Activated T-cell treated with anti-CD3 and anti-CD28 coated beads, Interleukin-2, amount 50 U/mL, for 72 hours (primary cell): ENCODE data around the gene LRRC1. TPM values are rescaled to one million over a fixed set of nuclear protein-coding genes. Genes with fewer than 3 reads are reported as not detected.

Experiments
- ATAC-seq, 2 donors: fragments of 150-1000 bp; cut with Tn5 transposase; replicated peaks in 1 of 2; 2 replicates each; pipeline ENCODE4 v1.10.0; 2021; ENCODE audit warnings: moderate library complexity in 2 of 2, mild to moderate bottlenecking in 1 of 2
- DNase-seq, 2 donors: peaks; one replicate each; pipeline ENCODE4 v3.0.0; 2021 to 2022; ENCODE audit warnings: mixed read lengths in 1 of 2
- H3K27ac Mint-ChIP-seq: one replicate; pipeline ENCODE4 v1.8.0; 2022; ENCODE audit warnings: mild to moderate bottlenecking, moderate library complexity, mixed read lengths
- H3K27me3 Mint-ChIP-seq: one replicate; pipeline ENCODE4 v1.8.0; 2022; ENCODE audit warnings: low read depth, mixed read lengths
- H3K36me3 Mint-ChIP-seq, 2 donors: one replicate each; pipeline ENCODE4 v1.8.0; 2022; ENCODE audit warnings: mixed read lengths in 2 of 2, mild to moderate bottlenecking in 1 of 2; ENCODE audit not compliant: insufficient read depth in 2 of 2
- H3K4me1 Mint-ChIP-seq: one replicate; pipeline ENCODE4 v1.8.0; 2022; ENCODE audit warnings: low read depth, mixed read lengths
- H3K4me3 Mint-ChIP-seq, 2 donors: one replicate each; pipeline ENCODE4 v1.8.0; 2022; ENCODE audit warnings: mild to moderate bottlenecking in 2 of 2, mixed read lengths in 2 of 2, moderate library complexity in 2 of 2
- H3K9me3 Mint-ChIP-seq, 2 donors: one replicate each; pipeline ENCODE4 v1.8.0; 2022; ENCODE audit warnings: mixed read lengths in 2 of 2
- total RNA-seq, 2 donors: library from RNA; stranded (reverse); gene quantifications; one replicate each; pipeline ENCODE4 v1.2.3, GENCODE V29; 2022

LRRC1 gene
- total RNA-seq, 2 donors from 2014 or later, result 3.6 to 4.4 TPM

GRCh38 chr6:53847796-53848314, 53.0 kb downstream of the LRRC1 start:
- DNase-seq (no peak), ATAC-seq (no peak)
- Mint-ChIP-seq H3K36me3 (no peaks in the 10 kb centered on the region), H3K27me3 (no peaks in the 10 kb centered on the region), H3K27ac (no peak overlapping the region), H3K4me1 (no peaks in the 10 kb centered on the region), H3K4me3 (no peak overlapping the region), H3K9me3 (no peaks in the 10 kb centered on the region)

- Mint-ChIP-seq H3K27me3 (no peaks in the 10 kb centered on the region), H3K9me3 (no peaks in the 10 kb centered on the region), H3K36me3 (no peaks in the 10 kb centered on the region), H3K4me1 (peaks cover 16% of the 10 kb centered on the region), H3K27ac (no peak overlapping the region), H3K4me3 (no peak overlapping the region)
- ATAC-seq, result no peak
- no peak for DNase-seq
Measured at GRCh38 chr6:53850527-53850926, 55.7 kb downstream of the LRRC1 start.

DNA sequence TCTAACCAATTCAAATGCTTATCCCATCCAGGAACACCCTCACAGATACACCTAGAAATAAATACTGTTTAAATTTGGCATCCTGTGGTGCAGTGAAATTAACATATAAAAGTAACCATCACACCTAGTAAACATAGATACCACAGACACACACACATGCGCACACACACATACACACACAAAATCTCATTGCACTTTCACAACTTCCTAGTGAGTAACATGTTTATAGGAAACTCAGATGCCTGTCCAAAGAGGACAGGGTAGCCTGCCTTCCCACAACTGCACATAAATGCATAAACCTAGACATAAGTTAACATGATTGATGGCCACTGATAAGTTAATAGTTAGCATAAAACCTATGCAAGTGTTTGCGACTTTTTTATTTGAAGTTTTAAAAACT, 56.8 kb downstream of the LRRC1 start:
- peaks cover 22% of the 10 kb centered on the region for H3K4me1 Mint-ChIP-seq

DNA sequence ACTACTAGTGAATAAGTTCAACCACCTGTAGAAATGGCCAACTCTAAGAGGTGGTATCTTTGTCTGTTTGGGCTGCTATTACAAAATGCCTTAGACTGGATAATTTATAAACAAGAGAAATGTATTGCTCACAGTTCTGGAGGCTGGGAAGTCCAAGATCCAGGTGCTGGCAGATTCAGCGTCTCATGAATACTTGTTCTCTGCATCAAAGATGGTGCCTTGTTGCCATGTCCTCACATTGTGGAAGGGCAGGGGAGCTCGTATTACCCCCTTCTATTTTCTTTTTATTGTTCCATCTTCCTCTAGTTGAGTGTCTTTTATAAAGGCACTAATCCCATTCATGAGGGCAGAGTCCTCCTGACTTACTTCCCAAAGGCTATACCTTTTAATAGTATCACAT, 58.0 kb downstream of the LRRC1 start:
- Mint-ChIP-seq H3K27me3 (no peaks in the 10 kb centered on the region), H3K4me1 (peaks cover 22% of the 10 kb centered on the region), H3K36me3 (no peaks in the 10 kb centered on the region), H3K9me3 (no peaks in the 10 kb centered on the region), H3K27ac (no peak overlapping the region), H3K4me3 (no peak overlapping the region)
- ATAC-seq (no peak), DNase-seq (no peak)

More for the DNA sequence above, 56.8 kb downstream of the LRRC1 start:
- no peak for DNase-seq
- no peak for ATAC-seq
- Mint-ChIP-seq H3K9me3 (no peaks in the 10 kb centered on the region), H3K4me3 (no peak overlapping the region), H3K27me3 (no peaks in the 10 kb centered on the region), H3K36me3 (no peaks in the 10 kb centered on the region), H3K27ac (no peak overlapping the region)

- H3K4me1 Mint-ChIP-seq, result peaks cover 22% of the 10 kb centered on the region
- H3K4me3 Mint-ChIP-seq, result peak overlapping the region in 1 of 2 donors; percentile 50
- peak; percentile 55 to 70 for ATAC-seq
- no peak for DNase-seq
- peak overlapping the region; percentile 66 for H3K27ac Mint-ChIP-seq
- no peaks in the 10 kb centered on the region for H3K27me3 Mint-ChIP-seq
- H3K36me3 Mint-ChIP-seq, result no peaks in the 10 kb centered on the region
- H3K9me3 Mint-ChIP-seq, result no peaks in the 10 kb centered on the region
Measured at GRCh38 chr6:53854843-53855567, 60.2 kb downstream of the LRRC1 start.

DNA sequence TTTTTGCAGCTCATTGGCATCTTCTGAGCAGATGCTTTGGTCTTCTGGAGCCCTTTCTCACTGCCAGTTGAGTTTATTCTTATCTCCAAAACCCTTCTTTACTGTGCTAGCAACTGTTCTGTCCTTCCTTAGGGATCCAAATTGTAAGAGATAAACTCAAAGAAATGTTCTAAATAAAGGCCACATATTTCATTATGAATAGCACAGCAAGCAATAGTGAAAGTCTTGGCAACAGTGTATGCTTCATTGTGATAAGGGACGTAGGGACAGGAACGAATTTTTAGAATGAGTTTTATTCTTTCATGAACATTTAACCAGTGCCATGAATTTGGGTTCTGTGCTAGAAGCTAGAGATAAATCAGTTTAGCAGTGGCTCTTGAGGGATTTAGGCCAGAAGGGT, 61.1 kb downstream of the LRRC1 start:
- no peak for DNase-seq
- Mint-ChIP-seq H3K4me1 (peaks cover 22% of the 10 kb centered on the region), H3K9me3 (no peaks in the 10 kb centered on the region), H3K27me3 (no peaks in the 10 kb centered on the region), H3K27ac (no peak overlapping the region), H3K36me3 (no peaks in the 10 kb centered on the region), H3K4me3 (no peak overlapping the region)
- no peak for ATAC-seq

GRCh38 chr6:53857318-53858094, 62.7 kb downstream of the LRRC1 start:
- H3K9me3 Mint-ChIP-seq, result no peaks in the 10 kb centered on the region
- no peak for ATAC-seq
- H3K4me3 Mint-ChIP-seq, result no peak overlapping the region
- H3K27ac Mint-ChIP-seq, result no peak overlapping the region
- H3K36me3 Mint-ChIP-seq, result no peaks in the 10 kb centered on the region
- H3K27me3 Mint-ChIP-seq, result no peaks in the 10 kb centered on the region
- DNase-seq, result no peak
- peaks cover 22% of the 10 kb centered on the region for H3K4me1 Mint-ChIP-seq

DNA sequence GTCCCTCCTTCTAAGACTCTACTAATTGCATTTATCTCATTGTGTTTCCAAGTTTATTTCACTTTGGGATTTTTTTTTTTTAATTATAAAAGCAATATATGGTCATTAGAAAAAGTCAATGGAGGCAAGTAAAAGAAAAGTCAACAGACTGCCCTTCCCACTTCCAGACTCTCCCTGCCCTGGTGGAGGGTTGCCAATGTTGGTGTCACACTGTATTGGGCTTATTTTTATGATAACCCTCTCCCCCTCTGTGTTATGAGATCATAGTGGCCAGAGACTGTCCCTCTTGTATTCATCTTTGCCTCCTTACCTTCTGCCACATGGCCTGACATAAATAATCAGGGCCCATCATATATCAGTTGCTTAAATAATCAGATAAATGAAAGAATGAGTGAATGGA, 63.4 kb downstream of the LRRC1 start:
- Mint-ChIP-seq H3K4me1 (peaks cover 22% of the 10 kb centered on the region), H3K36me3 (no peaks in the 10 kb centered on the region), H3K9me3 (no peaks in the 10 kb centered on the region), H3K27ac (no peak overlapping the region), H3K4me3 (no peak overlapping the region), H3K27me3 (no peaks in the 10 kb centered on the region)
- no peak for DNase-seq
- ATAC-seq, result no peak

- no peaks in the 10 kb centered on the region for H3K36me3 Mint-ChIP-seq
- peaks cover 21% of the 10 kb centered on the region for H3K4me1 Mint-ChIP-seq
- ATAC-seq (no peak), DNase-seq (no peak)
- H3K4me3 Mint-ChIP-seq, result no peak overlapping the region
- H3K27me3 Mint-ChIP-seq, result no peaks in the 10 kb centered on the region
- no peak overlapping the region for H3K27ac Mint-ChIP-seq
- H3K9me3 Mint-ChIP-seq, result no peaks in the 10 kb centered on the region
Measured at GRCh38 chr6:53858913-53859312, 64.1 kb downstream of the LRRC1 start.

- DNase-seq (no peak), ATAC-seq (no peak)
Measured at GRCh38 chr6:53860511-53860910, 65.7 kb downstream of the LRRC1 start.

GRCh38 chr6:53861518-53861917, 66.7 kb downstream of the LRRC1 start:
- H3K9me3 Mint-ChIP-seq, result no peaks in the 10 kb centered on the region
- H3K4me3 Mint-ChIP-seq, result no peak overlapping the region
- H3K4me1 Mint-ChIP-seq, result no peaks in the 10 kb centered on the region
- no peak overlapping the region for H3K27ac Mint-ChIP-seq
- no peaks in the 10 kb centered on the region for H3K27me3 Mint-ChIP-seq
- ATAC-seq (peak in 1 of 2 donors; percentile 49), DNase-seq (no peak)
- no peaks in the 10 kb centered on the region for H3K36me3 Mint-ChIP-seq

More at GRCh38 chr6:53860511-53860910, 65.7 kb downstream of the LRRC1 start:
- no peak overlapping the region for H3K4me3 Mint-ChIP-seq
- no peaks in the 10 kb centered on the region for H3K9me3 Mint-ChIP-seq
- H3K27ac Mint-ChIP-seq, result no peak overlapping the region
- H3K4me1 Mint-ChIP-seq, result peaks cover 6% of the 10 kb centered on the region
- H3K27me3 Mint-ChIP-seq, result no peaks in the 10 kb centered on the region
- no peaks in the 10 kb centered on the region for H3K36me3 Mint-ChIP-seq

DNA sequence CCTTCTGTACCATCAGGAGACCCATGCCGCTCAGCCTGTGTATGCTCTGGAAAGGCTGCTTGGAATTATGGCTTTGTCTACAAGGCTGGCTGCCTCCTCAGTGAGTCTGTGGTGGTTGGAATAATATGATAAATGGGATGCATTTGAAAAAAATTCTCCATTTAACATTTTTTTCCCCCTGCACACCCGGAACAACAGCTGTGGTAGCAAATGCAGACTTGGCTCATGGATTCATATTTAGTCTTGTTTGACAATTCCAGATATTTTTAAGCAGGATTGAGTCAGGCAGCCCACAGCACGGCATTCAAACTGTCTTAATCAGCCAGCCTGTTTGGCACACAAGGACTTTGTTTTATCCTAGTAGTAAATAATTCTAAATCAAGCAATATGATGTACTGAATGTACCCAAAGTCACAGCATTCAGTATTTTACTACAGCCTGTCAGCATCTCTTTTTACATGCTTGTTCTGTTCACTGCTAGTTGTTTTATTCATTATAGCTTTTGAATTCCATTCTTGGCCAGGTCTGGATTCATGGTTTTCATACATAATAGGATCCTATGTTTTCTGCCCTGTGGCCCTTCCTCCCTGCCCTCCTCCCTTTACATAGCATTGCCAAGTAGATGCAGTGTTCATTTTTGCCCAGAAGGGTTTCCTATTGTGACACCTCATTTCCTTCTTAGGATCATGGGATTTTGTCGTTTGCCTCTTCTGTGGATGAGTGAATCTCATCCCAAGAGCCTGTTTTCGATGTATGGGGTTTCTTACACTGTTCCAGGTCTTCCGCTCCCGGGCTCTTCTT, 68.1 kb downstream of the LRRC1 start:
- Mint-ChIP-seq H3K4me1 (no peaks in the 10 kb centered on the region), H3K27me3 (no peaks in the 10 kb centered on the region), H3K4me3 (no peak overlapping the region), H3K9me3 (no peaks in the 10 kb centered on the region), H3K27ac (no peak overlapping the region), H3K36me3 (no peaks in the 10 kb centered on the region)
- DNase-seq (no peak), ATAC-seq (no peak)

GRCh38 chr6:53864781-53865180, 70.0 kb downstream of the LRRC1 start:
- no peaks in the 10 kb centered on the region for H3K36me3 Mint-ChIP-seq
- no peak for ATAC-seq
- no peak overlapping the region for H3K27ac Mint-ChIP-seq
- H3K4me1 Mint-ChIP-seq, result no peaks in the 10 kb centered on the region
- no peaks in the 10 kb centered on the region for H3K27me3 Mint-ChIP-seq
- no peaks in the 10 kb centered on the region for H3K9me3 Mint-ChIP-seq
- no peak for DNase-seq
- H3K4me3 Mint-ChIP-seq, result no peak overlapping the region
